ENCODE measurements around the gene KRTAP5-3.

The KRTAP5-3 gene

DNA sequence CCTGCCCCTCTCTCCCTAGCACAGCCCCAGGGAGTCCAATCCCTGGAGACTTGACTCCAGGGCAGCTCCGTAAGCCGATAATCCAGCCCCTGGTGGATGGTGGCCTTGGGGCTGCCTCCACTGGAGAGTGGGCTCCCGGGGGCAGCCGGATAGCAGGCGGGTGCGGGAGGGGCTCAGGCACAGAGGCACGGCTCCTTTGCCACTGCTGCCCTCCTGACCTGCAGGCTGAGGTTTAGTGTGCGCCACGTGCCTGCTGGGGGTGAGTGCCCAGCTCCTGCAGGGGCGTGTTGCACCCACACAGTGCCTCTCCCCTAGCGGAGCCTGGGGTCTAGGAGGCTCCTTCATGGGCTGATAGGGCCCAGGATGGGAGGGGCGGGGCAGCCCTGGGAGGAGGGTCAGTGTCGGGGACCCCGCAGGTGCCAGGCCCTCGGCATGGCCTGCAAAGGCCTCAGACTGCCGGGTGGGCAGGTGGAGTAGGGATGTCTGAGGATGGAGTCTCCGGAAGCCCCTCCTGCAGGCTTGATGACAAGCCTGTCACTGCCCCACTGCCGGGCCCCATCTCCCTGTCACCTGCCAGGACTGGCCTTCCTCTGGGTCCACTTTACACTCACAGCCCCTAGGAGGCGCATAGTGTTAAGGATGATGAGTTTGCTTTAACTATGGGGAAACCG lies 41.7 kb downstream of the KRTAP5-3 start (continued):
- TF ChIP-seq ZNF626 (tag by site-specific recombination; IDR thresholded peaks at IDR 0.05) (no peak), GLIS2 (tag by site-specific recombination; IDR thresholded peaks at IDR 0.05) (peak; percentile 72), GLIS1 (tag by site-specific recombination; IDR thresholded peaks at IDR 0.05) (peak; percentile 77), ZFP3 (tag by site-specific recombination; IDR thresholded peaks at IDR 0.05; ENCODE audit: low read depth) (no peak), ZNF354C (tag by site-specific recombination; IDR thresholded peaks at IDR 0.05; ENCODE audit: borderline replicate concordance, low read depth) (no peak), ZBTB21 (tag by site-specific recombination; IDR thresholded peaks at IDR 0.05) (no peak), SP7 (tag by site-specific recombination; IDR thresholded peaks at IDR 0.05) (no peak), ZNF549 (tag by site-specific recombination; IDR thresholded peaks at IDR 0.05) (no peak), OVOL3 (tag by site-specific recombination; IDR thresholded peaks at IDR 0.05) (no peak), ZIC2 (tag by site-specific recombination; IDR thresholded peaks at IDR 0.05) (peak; percentile 33), PRDM1 (tag by site-specific recombination; IDR thresholded peaks at IDR 0.05) (no peak), ZNF529 (tag by site-specific recombination; IDR thresholded peaks at IDR 0.05; ENCODE audit: insufficient replicate concordance) (no peak), ZNF701 (tag by site-specific recombination; IDR thresholded peaks at IDR 0.05) (no peak), ZFP37 (tag by site-specific recombination; IDR thresholded peaks at IDR 0.05) (no peak), ZNF777 (tag by site-specific recombination; IDR thresholded peaks at IDR 0.05; ENCODE audit: borderline replicate concordance) (no peak), ZNF184 (tag by site-specific recombination; IDR thresholded peaks at IDR 0.05) (no peak), ZFHX2 (tag by site-specific recombination; conservative IDR thresholded peaks at IDR 0.05) (peak; percentile 21; the same call in 1 of the 2 replicates), TCF7L2 (IDR thresholded peaks at IDR 0.05; ENCODE audit: borderline replicate concordance, low read depth, low read length) (no peak), KLF9 (tag by site-specific recombination; IDR thresholded peaks at IDR 0.05; ENCODE audit: low read depth) (no peak)
- TF ChIP-seq, protein P1, sequence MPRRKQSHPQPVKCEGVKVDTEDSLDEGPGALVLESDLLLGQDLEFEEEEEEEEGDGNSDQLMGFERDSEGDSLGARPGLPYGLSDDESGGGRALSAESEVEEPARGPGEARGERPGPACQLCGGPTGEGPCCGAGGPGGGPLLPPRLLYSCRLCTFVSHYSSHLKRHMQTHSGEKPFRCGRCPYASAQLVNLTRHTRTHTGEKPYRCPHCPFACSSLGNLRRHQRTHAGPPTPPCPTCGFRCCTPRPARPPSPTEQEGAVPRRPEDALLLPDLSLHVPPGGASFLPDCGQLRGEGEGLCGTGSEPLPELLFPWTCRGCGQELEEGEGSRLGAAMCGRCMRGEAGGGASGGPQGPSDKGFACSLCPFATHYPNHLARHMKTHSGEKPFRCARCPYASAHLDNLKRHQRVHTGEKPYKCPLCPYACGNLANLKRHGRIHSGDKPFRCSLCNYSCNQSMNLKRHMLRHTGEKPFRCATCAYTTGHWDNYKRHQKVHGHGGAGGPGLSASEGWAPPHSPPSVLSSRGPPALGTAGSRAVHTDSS (tag by site-specific recombination; IDR thresholded peaks at IDR 0.05), result no peak
- TF ChIP-seq, protein P2, sequence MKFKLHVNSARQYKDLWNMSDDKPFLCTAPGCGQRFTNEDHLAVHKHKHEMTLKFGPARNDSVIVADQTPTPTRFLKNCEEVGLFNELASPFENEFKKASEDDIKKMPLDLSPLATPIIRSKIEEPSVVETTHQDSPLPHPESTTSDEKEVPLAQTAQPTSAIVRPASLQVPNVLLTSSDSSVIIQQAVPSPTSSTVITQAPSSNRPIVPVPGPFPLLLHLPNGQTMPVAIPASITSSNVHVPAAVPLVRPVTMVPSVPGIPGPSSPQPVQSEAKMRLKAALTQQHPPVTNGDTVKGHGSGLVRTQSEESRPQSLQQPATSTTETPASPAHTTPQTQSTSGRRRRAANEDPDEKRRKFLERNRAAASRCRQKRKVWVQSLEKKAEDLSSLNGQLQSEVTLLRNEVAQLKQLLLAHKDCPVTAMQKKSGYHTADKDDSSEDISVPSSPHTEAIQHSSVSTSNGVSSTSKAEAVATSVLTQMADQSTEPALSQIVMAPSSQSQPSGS (tag by site-specific recombination; IDR thresholded peaks at IDR 0.05; ENCODE audit: low read depth), result no peak
- TF ChIP-seq, protein P3, sequence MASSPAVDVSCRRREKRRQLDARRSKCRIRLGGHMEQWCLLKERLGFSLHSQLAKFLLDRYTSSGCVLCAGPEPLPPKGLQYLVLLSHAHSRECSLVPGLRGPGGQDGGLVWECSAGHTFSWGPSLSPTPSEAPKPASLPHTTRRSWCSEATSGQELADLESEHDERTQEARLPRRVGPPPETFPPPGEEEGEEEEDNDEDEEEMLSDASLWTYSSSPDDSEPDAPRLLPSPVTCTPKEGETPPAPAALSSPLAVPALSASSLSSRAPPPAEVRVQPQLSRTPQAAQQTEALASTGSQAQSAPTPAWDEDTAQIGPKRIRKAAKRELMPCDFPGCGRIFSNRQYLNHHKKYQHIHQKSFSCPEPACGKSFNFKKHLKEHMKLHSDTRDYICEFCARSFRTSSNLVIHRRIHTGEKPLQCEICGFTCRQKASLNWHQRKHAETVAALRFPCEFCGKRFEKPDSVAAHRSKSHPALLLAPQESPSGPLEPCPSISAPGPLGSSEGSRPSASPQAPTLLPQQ (tag by site-specific recombination; IDR thresholded peaks at IDR 0.05), result peak; percentile 63
- TF ChIP-seq, protein P4, sequence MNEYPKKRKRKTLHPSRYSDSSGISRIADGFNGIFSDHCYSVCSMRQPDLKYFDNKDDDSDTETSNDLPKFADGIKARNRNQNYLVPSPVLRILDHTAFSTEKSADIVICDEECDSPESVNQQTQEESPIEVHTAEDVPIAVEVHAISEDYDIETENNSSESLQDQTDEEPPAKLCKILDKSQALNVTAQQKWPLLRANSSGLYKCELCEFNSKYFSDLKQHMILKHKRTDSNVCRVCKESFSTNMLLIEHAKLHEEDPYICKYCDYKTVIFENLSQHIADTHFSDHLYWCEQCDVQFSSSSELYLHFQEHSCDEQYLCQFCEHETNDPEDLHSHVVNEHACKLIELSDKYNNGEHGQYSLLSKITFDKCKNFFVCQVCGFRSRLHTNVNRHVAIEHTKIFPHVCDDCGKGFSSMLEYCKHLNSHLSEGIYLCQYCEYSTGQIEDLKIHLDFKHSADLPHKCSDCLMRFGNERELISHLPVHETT (tag by site-specific recombination; IDR thresholded peaks at IDR 0.05), result no peak

Data from HEK293 (cell line).